NOMO-1 (cell line): ENCODE data around the gene DPP9.
A peak's percentile ranks its signal among the peaks of the same experiment; 100 is the strongest.

Experiments used
- DNase-seq, 2 experiments: peaks; one replicate each; lab custom pipeline; 2025; ENCODE audit not compliant: unreplicated experiment in 2 of 2; lab: John Stamatoyannopoulos, UW

The DPP9 gene

GRCh38 chr19:4662020-4662695 is 61.5 kb downstream of the DPP9 start:
- no peak for DNase-seq

- DNase-seq, result no peak
Measured at GRCh38 chr19:4660993-4661392, 62.6 kb downstream of the DPP9 start.

- DNase-seq, result peak in 1 of 2 experiments; percentile 11
Measured at GRCh38 chr19:4660181-4660791, 63.4 kb downstream of the DPP9 start.

GRCh38 chr19:4657835-4658234 is 65.8 kb downstream of the DPP9 start:
- DNase-seq, result no peak

GRCh38 chr19:4657262-4657661 is 66.4 kb downstream of the DPP9 start:
- DNase-seq, result no peak

- no peak for DNase-seq
Measured at GRCh38 chr19:4656102-4656501, 67.5 kb downstream of the DPP9 start.

GRCh38 chr19:4654437-4655361 is 68.9 kb downstream of the DPP9 start:
- no peak for DNase-seq

- DNase-seq, result no peak
Measured at GRCh38 chr19:4653793-4654436, 69.7 kb downstream of the DPP9 start.

GRCh38 chr19:4652075-4652474 is 71.6 kb downstream of the DPP9 start:
- no peak for DNase-seq

- DNase-seq, result no peak
Measured at GRCh38 chr19:4650159-4650558, 73.5 kb downstream of the DPP9 start.

- no peak for DNase-seq
Measured at GRCh38 chr19:4649392-4650047, 74.1 kb downstream of the DPP9 start.

- DNase-seq, result no peak
Measured at GRCh38 chr19:4647676-4648644, 75.7 kb downstream of the DPP9 start.

- no peak for DNase-seq
Measured at GRCh38 chr19:4645718-4646117, 77.9 kb downstream of the DPP9 start.

- DNase-seq, result no peak
Measured at GRCh38 chr19:4642625-4643024, 81.0 kb downstream of the DPP9 start.

- DNase-seq, result no peak
Measured at GRCh38 chr19:4641132-4641531, 82.5 kb downstream of the DPP9 start.

- no peak for DNase-seq
Measured at GRCh38 chr19:4640247-4641000, 83.2 kb downstream of the DPP9 start.

GRCh38 chr19:4639531-4640246 is 84.0 kb downstream of the DPP9 start:
- no peak for DNase-seq
